HCT116 (cell line): ENCODE data around the gene SLC25A21.

Source experiments
- CEBPB ChIP-seq: IDR thresholded peaks from 2 replicates; pipeline ENCODE4 v1.6.1; 2012; ENCODE audit warnings: low read depth
- ELF1 ChIP-seq: IDR thresholded peaks from 2 replicates; pipeline ENCODE4 v1.6.1; 2012; ENCODE audit warnings: low read depth, borderline replicate concordance
- EZH2 ChIP-seq: fragments of 200-600 bp; sonication (generic); IDR thresholded peaks from 2 replicates; pipeline ENCODE4 v1.6.1; 2017; ENCODE audit warnings: antibody characterized with exemption, mixed run types
- POLR2A ChIP-seq: IDR thresholded peaks from 2 replicates; pipeline ENCODE4 v1.7.0; 2011; ENCODE audit warnings: borderline replicate concordance; ENCODE audit not compliant: insufficient read depth, insufficient read length; ENCODE audit errors: extremely low read depth
- POLR2AphosphoS5 ChIP-seq: IDR thresholded peaks from 2 replicates; pipeline ENCODE4 v1.6.1; 2011; ENCODE audit warnings: mild to moderate bottlenecking, low read depth, low read length, moderate library complexity
- SIN3A ChIP-seq: IDR thresholded peaks from 2 replicates; pipeline ENCODE4 v1.6.1; 2012; ENCODE audit warnings: low read depth
- SRF ChIP-seq: IDR thresholded peaks from 2 replicates; pipeline ENCODE4 v1.6.1; 2012; ENCODE audit warnings: low read depth
- ZFX ChIP-seq: fragments of 450-650 bp; IDR thresholded peaks from 2 replicates; pipeline ENCODE4 v1.6.1; 2017
- TF ChIP-seq, protein P1 (sequence below), 3 experiments: fragments of 200-600 bp in 1 of 3; sonication (generic) in 1 of 3; IDR thresholded peaks in 2 of 3; conservative IDR thresholded peaks in 1 of 3; 2 replicates each; pipeline ENCODE4 v1.5.1; 2012 to 2017; ENCODE audit warnings: low read depth in 2 of 3, low read length in 2 of 3, antibody characterized with exemption in 1 of 3, borderline replicate concordance in 1 of 3, control low read depth in 1 of 3, mild to moderate bottlenecking in 1 of 3, mixed read lengths in 1 of 3, mixed run types in 1 of 3, moderate library complexity in 1 of 3; ENCODE audit not compliant: insufficient read depth in 1 of 3
- TF ChIP-seq, protein P2 (sequence below): IDR thresholded peaks from 2 replicates; pipeline ENCODE4 v1.6.1; 2012
- TF ChIP-seq, protein P3 (sequence below): IDR thresholded peaks from 2 replicates; pipeline ENCODE4 v1.6.1; 2012

GRCh38 chr14:36975834-36976233, 196.6 kb downstream of the SLC25A21 start:
- TF ChIP-seq, protein P1, sequence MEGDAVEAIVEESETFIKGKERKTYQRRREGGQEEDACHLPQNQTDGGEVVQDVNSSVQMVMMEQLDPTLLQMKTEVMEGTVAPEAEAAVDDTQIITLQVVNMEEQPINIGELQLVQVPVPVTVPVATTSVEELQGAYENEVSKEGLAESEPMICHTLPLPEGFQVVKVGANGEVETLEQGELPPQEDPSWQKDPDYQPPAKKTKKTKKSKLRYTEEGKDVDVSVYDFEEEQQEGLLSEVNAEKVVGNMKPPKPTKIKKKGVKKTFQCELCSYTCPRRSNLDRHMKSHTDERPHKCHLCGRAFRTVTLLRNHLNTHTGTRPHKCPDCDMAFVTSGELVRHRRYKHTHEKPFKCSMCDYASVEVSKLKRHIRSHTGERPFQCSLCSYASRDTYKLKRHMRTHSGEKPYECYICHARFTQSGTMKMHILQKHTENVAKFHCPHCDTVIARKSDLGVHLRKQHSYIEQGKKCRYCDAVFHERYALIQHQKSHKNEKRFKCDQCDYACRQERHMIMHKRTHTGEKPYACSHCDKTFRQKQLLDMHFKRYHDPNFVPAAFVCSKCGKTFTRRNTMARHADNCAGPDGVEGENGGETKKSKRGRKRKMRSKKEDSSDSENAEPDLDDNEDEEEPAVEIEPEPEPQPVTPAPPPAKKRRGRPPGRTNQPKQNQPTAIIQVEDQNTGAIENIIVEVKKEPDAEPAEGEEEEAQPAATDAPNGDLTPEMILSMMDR (IDR thresholded peaks at IDR 0.05 in 2 of 3, conservative IDR thresholded peaks at IDR 0.05 in 1 of 3; ENCODE audit: borderline replicate concordance in 1 of 3, insufficient read depth in 1 of 3, low read depth in 2 of 3, low read length in 2 of 3): peak in 2 of 3 experiments; percentile 18 to 25; a peak in 1 of 6 replicates
- TF ChIP-seq, protein P2, sequence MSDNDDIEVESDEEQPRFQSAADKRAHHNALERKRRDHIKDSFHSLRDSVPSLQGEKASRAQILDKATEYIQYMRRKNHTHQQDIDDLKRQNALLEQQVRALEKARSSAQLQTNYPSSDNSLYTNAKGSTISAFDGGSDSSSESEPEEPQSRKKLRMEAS: no peak
- TF ChIP-seq SRF (no peak), POLR2AphosphoS5 (no peak), ZFX (no peak), ELF1 (no peak), POLR2A (no peak), CEBPB (no peak), SIN3A (no peak), EZH2 (no peak)
- TF ChIP-seq, protein P3, sequence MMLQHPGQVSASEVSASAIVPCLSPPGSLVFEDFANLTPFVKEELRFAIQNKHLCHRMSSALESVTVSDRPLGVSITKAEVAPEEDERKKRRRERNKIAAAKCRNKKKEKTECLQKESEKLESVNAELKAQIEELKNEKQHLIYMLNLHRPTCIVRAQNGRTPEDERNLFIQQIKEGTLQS: no peak
